Measurements from ENCODE around the gene MDFIC2. TPM values are rescaled to one million over a fixed set of nuclear protein-coding genes. Genes with fewer than 3 reads are reported as not detected.
A peak's percentile ranks its signal among the peaks of the same experiment; 100 is the strongest.
"Not testable (repeated sequence)": the region's sequence is repeated elsewhere in the genome, so short reads cannot be mapped to it uniquely, and the experiment has no call there.

Gene MDFIC2
- total RNA-seq, 1 experiment from 2014 or later = not detected

GRCh38 chr3:70290431-70291096 is 21.9 kb downstream of the MDFIC2 start:
- H3K9me3 ChIP-seq (replicated peaks); H3K4me1 ChIP-seq; H3K4me3 ChIP-seq; DNase-seq; H3K27me3 ChIP-seq; H3K36me3 ChIP-seq; H3K27ac ChIP-seq: not testable (repeated sequence)

GRCh38 chr3:70281663-70282062 is 30.8 kb downstream of the MDFIC2 start:
- H3K4me3 ChIP-seq = no peak overlapping the region
- no peak overlapping the region for H3K27ac ChIP-seq
- H3K27me3 ChIP-seq = no peaks in the 10 kb centered on the region
- no peaks in the 10 kb centered on the region for H3K36me3 ChIP-seq
- H3K9me3 ChIP-seq (replicated peaks) = no peaks in the 10 kb centered on the region
- no peak for DNase-seq
- H3K4me1 ChIP-seq = no peaks in the 10 kb centered on the region

- H3K4me1 ChIP-seq = no peaks in the 10 kb centered on the region
- DNase-seq = no peak
- no peak overlapping the region for H3K4me3 ChIP-seq
- no peaks in the 10 kb centered on the region for H3K36me3 ChIP-seq
- H3K27me3 ChIP-seq = no peaks in the 10 kb centered on the region
- H3K9me3 ChIP-seq (replicated peaks) = no peaks in the 10 kb centered on the region
- no peak overlapping the region for H3K27ac ChIP-seq
Measured at GRCh38 chr3:70277304-70277703, 35.1 kb downstream of the MDFIC2 start.

DNA sequence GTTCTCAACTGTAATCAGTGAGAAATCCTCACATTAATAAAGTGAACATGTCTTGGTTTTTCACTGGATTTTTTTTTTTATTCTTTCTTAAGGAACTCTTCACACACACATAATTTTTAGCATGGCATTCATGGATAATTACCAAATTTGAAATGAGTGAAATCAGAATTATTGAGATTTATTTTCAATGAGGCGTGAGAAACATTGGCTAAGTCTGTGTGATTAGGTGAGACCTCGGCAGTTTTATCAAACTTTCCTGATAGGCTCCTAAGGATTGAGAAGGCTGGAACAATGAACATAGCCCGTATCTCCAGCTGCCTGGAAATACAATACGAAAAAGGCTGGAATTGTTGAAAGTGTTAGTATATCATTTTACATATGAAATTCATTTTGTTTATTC is 35.5 kb downstream of the MDFIC2 start:
- DNase-seq = no peak
- Histone ChIP-seq H3K36me3 (no peaks in the 10 kb centered on the region), H3K27ac (no peak overlapping the region), H3K9me3 (replicated peaks) (no peaks in the 10 kb centered on the region), H3K4me3 (no peak overlapping the region), H3K27me3 (no peaks in the 10 kb centered on the region), H3K4me1 (no peaks in the 10 kb centered on the region)

DNA sequence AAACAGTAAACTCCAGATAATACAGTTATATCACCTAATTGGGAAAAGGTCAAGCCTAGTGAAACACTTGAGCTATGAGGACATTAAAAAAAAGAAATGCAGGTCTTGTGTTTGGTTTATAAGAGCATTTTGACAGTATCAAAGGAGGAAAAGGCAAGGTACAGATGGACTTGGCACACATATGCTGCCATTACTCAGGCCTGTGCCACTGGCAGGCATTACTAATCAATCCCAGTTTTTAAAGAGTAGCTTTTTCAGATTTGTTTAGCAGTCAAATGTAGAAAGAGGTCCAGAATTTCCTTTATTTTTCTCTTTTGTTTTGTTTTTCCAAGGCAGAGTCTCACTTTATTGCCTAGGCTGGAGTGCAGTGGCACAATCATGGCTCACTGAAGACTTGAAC is 38.9 kb downstream of the MDFIC2 start:
- H3K36me3 ChIP-seq = no peaks in the 10 kb centered on the region
- no peaks in the 10 kb centered on the region for H3K9me3 ChIP-seq (replicated peaks)
- H3K27me3 ChIP-seq = no peaks in the 10 kb centered on the region
- H3K4me1 ChIP-seq = no peaks in the 10 kb centered on the region
- H3K4me3 ChIP-seq = peak overlapping the region; percentile 23; the same call in 1 of the 2 replicates
- no peak overlapping the region for H3K27ac ChIP-seq
- DNase-seq = peak in 1 of 2 experiments; percentile 9

GRCh38 chr3:70272798-70273197 is 39.6 kb downstream of the MDFIC2 start:
- Histone ChIP-seq H3K4me1 (no peaks in the 10 kb centered on the region), H3K27ac (no peak overlapping the region), H3K4me3 (no peak overlapping the region), H3K36me3 (no peaks in the 10 kb centered on the region), H3K9me3 (replicated peaks) (no peaks in the 10 kb centered on the region), H3K27me3 (no peaks in the 10 kb centered on the region)
- no peak for DNase-seq

- H3K4me1 ChIP-seq = no peaks in the 10 kb centered on the region
- peak in 1 of 2 experiments; percentile 1 for DNase-seq
- H3K36me3 ChIP-seq = no peaks in the 10 kb centered on the region
- H3K9me3 ChIP-seq (replicated peaks) = no peaks in the 10 kb centered on the region
- H3K27me3 ChIP-seq = no peaks in the 10 kb centered on the region
- H3K4me3 ChIP-seq = no peak overlapping the region
- H3K27ac ChIP-seq = no peak overlapping the region
Measured at GRCh38 chr3:70264122-70264780, 48.2 kb downstream of the MDFIC2 start.

DNA sequence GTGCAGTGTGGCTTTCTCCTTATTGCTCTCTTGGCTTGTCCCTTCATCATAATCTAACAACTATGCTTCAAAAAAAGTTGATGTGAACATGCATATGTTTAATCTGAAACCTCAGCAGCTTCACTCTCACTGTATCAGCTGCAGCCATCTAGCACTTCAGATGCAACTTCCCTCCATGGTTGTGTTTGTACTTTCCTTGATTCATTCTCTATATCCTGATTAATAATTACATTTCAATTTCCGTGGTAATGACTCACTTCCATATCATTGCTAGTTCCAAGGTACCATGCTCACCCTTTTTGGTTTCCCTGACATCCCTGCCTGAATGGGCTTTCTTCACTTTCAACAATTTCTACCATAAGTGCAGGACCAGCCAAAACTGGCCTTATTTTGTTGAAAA is 51.2 kb downstream of the MDFIC2 start:
- Histone ChIP-seq H3K4me1 (no peaks in the 10 kb centered on the region), H3K4me3 (no peak overlapping the region), H3K36me3 (no peaks in the 10 kb centered on the region), H3K27me3 (no peaks in the 10 kb centered on the region), H3K9me3 (replicated peaks) (no peaks in the 10 kb centered on the region), H3K27ac (no peak overlapping the region)
- DNase-seq = no peak

DNA sequence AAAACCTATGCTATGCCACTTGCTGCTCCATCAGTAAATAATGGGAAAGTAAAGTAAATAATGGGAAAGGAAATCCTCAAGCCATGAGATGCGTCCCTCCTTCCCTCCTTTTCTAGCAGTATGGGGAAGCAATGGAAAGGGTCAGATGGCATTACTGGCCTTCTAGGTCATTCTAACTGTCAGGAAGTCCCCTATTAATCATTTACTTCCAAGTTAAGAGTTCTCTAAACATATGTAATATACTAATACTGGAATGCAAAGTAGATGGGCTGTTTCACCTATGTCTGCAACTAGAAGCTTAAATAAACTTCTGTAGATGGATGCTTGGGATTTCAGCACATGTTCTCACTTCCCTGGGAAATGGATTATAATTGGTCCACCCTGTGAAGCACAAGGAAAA is 55.9 kb downstream of the MDFIC2 start:
- H3K27me3 ChIP-seq = no peaks in the 10 kb centered on the region
- DNase-seq = no peak
- no peak overlapping the region for H3K4me3 ChIP-seq
- H3K9me3 ChIP-seq (replicated peaks) = no peaks in the 10 kb centered on the region
- no peaks in the 10 kb centered on the region for H3K4me1 ChIP-seq
- no peak overlapping the region for H3K27ac ChIP-seq
- no peaks in the 10 kb centered on the region for H3K36me3 ChIP-seq

GRCh38 chr3:70250492-70250891 is 61.9 kb downstream of the MDFIC2 start:
- no peaks in the 10 kb centered on the region for H3K4me1 ChIP-seq
- no peaks in the 10 kb centered on the region for H3K36me3 ChIP-seq
- no peak overlapping the region for H3K27ac ChIP-seq
- no peak overlapping the region for H3K4me3 ChIP-seq
- no peaks in the 10 kb centered on the region for H3K27me3 ChIP-seq
- no peaks in the 10 kb centered on the region for H3K9me3 ChIP-seq (replicated peaks)
- no peak for DNase-seq

GRCh38 chr3:70249509-70250160 is 62.8 kb downstream of the MDFIC2 start:
- H3K36me3 ChIP-seq = no peaks in the 10 kb centered on the region
- H3K27me3 ChIP-seq = no peaks in the 10 kb centered on the region
- H3K4me3 ChIP-seq = no peak overlapping the region
- H3K27ac ChIP-seq = no peak overlapping the region
- no peak for DNase-seq
- H3K4me1 ChIP-seq = no peaks in the 10 kb centered on the region
- H3K9me3 ChIP-seq (replicated peaks) = no peaks in the 10 kb centered on the region

GRCh38 chr3:70248856-70249255 is 63.6 kb downstream of the MDFIC2 start:
- no peak overlapping the region for H3K27ac ChIP-seq
- H3K27me3 ChIP-seq = no peaks in the 10 kb centered on the region
- no peak overlapping the region for H3K4me3 ChIP-seq
- no peaks in the 10 kb centered on the region for H3K4me1 ChIP-seq
- H3K36me3 ChIP-seq = no peaks in the 10 kb centered on the region
- DNase-seq = no peak
- no peaks in the 10 kb centered on the region for H3K9me3 ChIP-seq (replicated peaks)

DNA sequence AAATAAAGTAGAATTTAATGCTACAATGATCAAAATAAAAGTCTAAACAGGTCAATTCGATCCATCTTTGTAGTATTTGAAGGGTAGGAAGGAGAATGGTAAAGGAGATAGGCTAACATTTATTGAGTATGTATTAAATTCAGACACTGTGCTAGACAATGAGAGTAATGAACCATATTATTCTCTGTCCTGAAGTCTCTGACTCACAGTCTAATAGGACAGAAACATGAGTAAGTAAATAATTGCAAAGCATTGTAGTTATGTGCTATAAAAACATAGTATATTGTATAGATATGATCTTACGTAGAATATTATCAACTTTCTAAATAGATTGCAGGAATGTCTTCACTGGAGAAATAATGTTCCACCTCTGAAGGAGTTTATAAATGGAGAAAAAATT is 64.5 kb downstream of the MDFIC2 start:
- Histone ChIP-seq H3K27ac (no peak overlapping the region), H3K9me3 (replicated peaks) (no peaks in the 10 kb centered on the region)
- no peak for DNase-seq

DNA sequence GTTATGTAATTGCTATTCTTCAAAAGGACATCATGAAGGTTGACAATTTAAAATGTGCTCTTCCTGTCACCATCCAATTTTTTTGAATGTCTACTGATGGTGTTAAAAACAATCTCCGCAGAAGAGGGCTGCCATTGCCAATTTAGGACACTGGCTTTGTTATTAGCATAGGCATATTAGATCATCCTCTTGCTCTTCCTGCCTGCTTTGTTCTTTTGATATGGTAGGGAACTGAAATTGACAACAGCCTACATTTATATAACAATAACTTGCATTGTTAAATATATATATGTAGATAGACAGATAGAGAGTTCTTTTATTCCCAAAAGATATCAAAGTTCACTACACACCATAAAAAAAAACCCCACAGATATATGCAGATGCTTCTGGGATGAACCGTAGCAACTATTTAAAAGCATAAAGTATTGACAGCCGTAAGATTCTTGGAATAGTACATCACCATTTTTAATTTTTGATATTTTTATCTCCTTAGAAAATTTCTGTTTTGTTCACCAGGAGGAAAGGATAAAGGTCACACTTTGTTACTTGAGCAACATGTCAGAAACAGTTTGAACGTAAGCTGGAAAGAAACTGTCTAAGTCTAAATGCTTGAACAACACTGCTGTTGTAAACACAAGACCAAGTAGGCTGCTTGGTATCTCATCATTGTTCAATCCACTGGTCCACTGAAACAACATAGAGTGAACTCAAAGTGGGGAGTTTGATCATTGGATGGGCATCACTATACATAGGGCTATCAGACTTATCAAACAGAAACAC is 66.5 kb downstream of the MDFIC2 start:
- Histone ChIP-seq H3K27ac (no peak overlapping the region), H3K4me3 (no peak overlapping the region), H3K4me1 (no peaks in the 10 kb centered on the region), H3K27me3 (no peaks in the 10 kb centered on the region), H3K9me3 (replicated peaks) (no peaks in the 10 kb centered on the region), H3K36me3 (no peaks in the 10 kb centered on the region)
- DNase-seq = no peak

More for the DNA sequence above, 64.5 kb downstream of the MDFIC2 start:
- Histone ChIP-seq H3K27me3 (no peaks in the 10 kb centered on the region), H3K4me1 (no peaks in the 10 kb centered on the region), H3K4me3 (no peak overlapping the region), H3K36me3 (no peaks in the 10 kb centered on the region)

DNA sequence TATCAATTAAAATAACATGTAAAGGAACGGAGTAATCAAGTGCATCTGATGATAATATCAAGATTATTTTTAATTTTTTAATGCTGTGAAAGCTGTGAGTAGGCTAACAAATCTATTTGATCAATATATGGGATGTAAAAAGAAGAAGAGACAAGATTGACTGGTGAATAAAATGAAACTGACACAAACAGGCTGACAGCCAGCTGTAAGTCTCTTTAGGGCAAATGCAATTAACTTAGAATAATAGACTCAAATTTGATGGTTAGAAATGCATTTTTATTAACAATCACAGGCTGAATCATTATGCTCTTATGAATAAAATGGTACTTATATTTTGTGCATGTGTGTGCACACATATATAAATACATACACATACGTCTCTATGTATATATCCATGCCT is 68.0 kb downstream of the MDFIC2 start:
- Histone ChIP-seq H3K27ac (no peak overlapping the region), H3K4me3 (no peak overlapping the region), H3K4me1 (no peaks in the 10 kb centered on the region), H3K27me3 (no peaks in the 10 kb centered on the region), H3K36me3 (no peaks in the 10 kb centered on the region), H3K9me3 (replicated peaks) (no peaks in the 10 kb centered on the region)
- DNase-seq = no peak

Measured in SJCRH30 (cell line).